ENCODE results near the gene NDUFB4.
A peak's percentile ranks its signal among the peaks of the same experiment; 100 is the strongest.

NDUFB4 gene

DNA sequence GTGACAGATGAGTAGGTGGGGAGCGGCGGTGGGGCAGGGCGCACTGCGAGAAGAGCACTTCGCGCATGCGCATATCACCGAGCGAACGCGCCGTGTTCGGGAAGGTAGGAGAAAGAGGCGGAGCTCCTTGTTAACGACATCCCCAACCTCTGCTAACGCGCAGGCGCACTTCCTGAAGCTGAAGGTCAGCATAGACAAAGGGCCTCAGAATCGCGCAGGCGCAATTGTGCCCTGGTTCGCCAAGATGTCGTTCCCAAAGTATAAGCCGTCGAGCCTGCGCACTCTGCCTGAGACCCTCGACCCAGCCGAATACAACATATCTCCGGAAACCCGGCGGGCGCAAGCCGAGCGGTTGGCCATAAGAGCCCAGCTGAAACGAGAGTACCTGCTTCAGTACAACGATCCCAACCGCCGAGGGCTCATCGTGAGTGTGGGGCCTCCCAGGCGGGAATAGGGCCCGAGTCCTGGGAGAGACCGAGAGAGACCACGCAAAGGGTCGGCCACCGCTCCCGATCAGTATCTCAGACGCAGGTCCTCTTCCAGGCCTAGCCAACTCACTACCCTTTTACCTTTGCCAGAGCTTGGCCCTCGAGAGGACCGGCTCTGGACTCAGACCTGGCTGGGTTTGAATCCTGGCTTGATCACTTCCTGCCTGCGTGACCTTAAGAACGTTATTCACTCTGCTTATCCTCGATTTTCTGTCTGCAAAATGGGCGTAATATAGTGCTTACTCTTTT lies at the start of gene NDUFB4:
NDUFB4 (plus strand) TSS at position 221 of the 737 bp plus-strand sequence; CDS start at position 245, 24 bp downstream.
- TF ChIP-seq, protein P1, sequence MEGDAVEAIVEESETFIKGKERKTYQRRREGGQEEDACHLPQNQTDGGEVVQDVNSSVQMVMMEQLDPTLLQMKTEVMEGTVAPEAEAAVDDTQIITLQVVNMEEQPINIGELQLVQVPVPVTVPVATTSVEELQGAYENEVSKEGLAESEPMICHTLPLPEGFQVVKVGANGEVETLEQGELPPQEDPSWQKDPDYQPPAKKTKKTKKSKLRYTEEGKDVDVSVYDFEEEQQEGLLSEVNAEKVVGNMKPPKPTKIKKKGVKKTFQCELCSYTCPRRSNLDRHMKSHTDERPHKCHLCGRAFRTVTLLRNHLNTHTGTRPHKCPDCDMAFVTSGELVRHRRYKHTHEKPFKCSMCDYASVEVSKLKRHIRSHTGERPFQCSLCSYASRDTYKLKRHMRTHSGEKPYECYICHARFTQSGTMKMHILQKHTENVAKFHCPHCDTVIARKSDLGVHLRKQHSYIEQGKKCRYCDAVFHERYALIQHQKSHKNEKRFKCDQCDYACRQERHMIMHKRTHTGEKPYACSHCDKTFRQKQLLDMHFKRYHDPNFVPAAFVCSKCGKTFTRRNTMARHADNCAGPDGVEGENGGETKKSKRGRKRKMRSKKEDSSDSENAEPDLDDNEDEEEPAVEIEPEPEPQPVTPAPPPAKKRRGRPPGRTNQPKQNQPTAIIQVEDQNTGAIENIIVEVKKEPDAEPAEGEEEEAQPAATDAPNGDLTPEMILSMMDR (IDR thresholded peaks at IDR 0.05; ENCODE audit: control insufficient read depth, insufficient read depth, low read depth, low read length, missing control alignments), result no peak
- H3K4me3 ChIP-seq (ENCODE audit: control insufficient read depth, low read depth, low read length), result peak within 1 kb of the TSS; percentile 95
- peak; percentile 95 for DNase-seq (ENCODE audit: low read depth)

DNA sequence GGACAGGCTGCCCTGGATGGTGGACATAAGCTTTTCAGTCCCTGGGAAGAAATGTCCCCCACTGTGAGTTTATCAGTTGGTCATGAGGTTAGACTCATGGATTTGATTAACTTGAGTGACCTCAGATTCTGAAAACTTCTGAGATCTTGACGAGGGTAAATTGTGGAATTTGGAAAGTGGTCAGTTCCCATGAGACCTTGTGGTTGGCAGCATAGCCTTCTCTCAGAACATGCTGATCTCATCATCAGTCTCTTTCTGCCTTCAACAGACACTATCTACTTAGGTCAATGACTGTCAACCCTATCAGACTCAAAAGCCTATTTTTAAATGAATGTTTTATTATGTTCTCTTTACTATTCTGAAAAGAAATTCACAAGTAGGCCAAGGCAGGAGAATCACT lies 45.6 kb upstream of the NDUFB4 start:
- TF ChIP-seq, protein P1 (IDR thresholded peaks at IDR 0.05; ENCODE audit: control insufficient read depth, insufficient read depth, low read depth, low read length, missing control alignments), result no peak
- no peak overlapping the region for H3K4me3 ChIP-seq (ENCODE audit: control insufficient read depth, low read depth, low read length)
- DNase-seq (ENCODE audit: low read depth), result no peak

DNA sequence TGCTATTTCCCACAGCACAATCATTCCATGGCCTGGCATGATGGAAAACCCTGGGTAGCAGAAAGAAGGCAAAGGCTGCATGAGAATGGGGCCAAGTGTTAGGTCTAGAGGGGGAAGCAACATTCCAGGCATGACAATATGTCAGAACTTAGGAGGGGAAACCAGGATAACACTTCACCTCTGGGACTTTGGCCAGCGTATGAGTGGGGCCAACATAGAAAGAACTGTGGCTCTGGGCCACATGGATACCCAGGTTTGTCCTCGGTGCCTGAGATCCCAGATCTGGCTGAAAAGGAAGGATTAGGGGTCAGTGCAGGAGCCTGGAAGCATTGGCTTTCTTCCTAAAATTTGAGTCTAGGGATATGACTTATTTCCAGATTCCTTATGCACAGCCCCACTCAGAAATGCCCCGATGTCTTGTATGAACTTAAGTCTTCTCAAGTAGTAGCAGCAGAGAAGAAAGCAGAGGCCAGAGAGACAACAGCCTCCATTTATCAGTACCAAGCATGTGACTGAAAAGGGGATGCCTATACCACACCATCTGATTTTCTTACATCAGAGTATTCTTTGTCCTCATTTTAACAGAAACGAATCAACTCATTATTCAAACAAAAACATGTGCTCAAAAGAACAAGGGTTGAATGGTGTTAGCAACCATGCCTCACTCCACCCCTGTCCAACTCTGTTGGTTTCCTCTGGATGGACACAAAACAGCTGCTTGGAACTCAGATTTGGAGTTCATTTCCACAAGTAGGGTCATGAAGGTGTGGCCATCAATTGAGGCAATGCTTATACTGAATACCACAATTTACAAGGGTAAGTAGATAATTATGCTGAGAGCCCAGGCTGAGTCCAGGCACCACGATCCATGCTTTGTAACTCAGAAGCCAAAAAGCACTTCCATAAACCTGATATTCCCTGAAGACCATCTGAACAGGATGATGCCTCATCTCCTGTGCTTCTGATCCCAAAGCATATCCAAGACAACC lies 43.7 kb upstream of the NDUFB4 start:
- TF ChIP-seq, protein P1 (IDR thresholded peaks at IDR 0.05; ENCODE audit: control insufficient read depth, insufficient read depth, low read depth, low read length, missing control alignments), result no peak
- DNase-seq (ENCODE audit: low read depth), result no peak
- H3K4me3 ChIP-seq (ENCODE audit: control insufficient read depth, low read depth, low read length), result no peak overlapping the region

DNA sequence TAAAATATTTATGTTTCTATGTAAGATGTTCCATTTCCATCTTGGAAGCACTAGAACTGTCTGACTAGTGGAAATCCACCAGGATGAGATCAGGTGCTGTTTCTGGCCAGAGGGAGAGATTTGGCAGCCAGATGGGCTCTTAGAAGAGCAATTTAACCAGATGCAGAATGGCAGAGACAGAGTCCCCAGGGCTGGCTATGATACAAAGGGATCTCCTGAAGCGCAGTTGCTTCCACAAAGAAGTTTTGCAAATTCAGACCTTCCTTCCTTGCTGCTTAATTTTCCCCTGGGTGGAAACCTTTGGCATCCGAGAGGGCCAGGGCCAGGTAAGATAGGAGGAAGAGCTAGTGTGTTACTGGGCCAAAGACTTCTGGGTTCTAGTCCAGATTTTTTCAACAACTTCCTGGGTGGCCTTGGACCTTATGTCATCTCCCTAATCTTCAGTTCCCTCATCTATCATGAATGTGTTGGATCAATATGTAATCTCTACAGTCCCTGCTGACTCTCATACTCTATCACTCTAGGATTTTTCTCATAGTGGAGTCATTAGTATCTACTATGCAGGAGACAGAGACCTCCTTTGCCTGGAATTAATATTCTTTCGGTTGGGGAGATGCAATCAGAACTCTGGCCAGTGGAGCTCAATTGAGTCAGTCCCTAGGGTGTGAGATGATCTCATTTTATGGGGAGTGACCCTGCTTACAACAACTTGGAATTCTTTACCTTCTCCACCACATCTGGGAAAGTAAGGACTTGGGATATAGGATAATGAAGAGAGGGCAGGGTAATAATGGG lies 41.1 kb upstream of the NDUFB4 start:
- TF ChIP-seq, protein P1 (IDR thresholded peaks at IDR 0.05; ENCODE audit: control insufficient read depth, insufficient read depth, low read depth, low read length, missing control alignments), result no peak
- no peak for DNase-seq (ENCODE audit: low read depth)
- no peak overlapping the region for H3K4me3 ChIP-seq (ENCODE audit: control insufficient read depth, low read depth, low read length)

DNA sequence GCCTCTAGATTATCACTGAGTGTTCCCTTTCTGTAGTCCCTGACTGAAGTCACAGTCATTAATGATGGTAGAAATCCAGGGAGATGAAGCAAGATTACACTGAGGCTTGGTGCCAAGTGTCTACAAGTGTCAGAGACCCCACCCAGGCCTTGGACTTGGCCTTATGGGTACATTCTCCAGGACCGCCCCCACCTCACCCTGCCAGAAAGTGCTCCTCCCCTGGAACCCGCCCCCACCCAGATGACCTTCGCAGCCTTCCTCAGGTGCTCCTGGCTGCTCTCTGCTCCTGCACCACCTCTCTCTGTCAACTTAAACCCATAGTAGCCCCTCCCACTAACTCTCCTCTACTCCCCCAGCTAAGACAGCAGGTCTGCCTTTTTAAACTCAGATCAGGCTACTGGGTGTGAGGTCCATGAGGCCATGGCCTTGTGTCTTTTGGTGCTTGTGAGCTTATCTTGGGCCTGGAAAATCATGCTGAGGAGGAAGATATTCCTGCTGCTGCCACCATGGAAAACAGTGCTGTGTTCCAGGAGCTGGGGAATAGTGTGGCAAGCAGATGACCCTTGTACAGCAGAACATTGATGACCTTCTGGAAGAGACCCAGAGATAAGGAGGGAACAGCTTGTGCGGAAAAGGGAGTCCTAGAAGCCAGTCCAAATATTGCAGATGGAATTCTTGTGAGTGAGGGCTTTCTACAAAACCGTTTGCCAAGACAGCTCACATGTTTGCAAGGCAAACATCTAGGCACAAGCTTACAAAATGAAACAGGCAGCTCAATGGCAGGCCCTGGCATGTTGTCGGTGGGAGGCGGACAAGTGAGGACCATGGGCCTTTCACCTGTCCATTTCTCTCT lies 40.3 kb upstream of the NDUFB4 start:
- TF ChIP-seq, protein P1 (IDR thresholded peaks at IDR 0.05; ENCODE audit: control insufficient read depth, insufficient read depth, low read depth, low read length, missing control alignments), result no peak
- H3K4me3 ChIP-seq (ENCODE audit: control insufficient read depth, low read depth, low read length), result no peak overlapping the region
- no peak for DNase-seq (ENCODE audit: low read depth)
